Activated CD4-positive, alpha-beta T cell treated with anti-CD3 and anti-CD28 coated beads, Interleukin-2, amount 10 ng/mL, durations not matched to agents 24 days and 14 days (primary cell): ENCODE data around the gene MCM7. TPM values are rescaled to one million over a fixed set of nuclear protein-coding genes. Genes with fewer than 3 reads are reported as not detected.

Experiments used
- DNase-seq: peaks from one replicate; pipeline ENCODE4 v3.0.0; 2022
- H3K27ac Mint-ChIP-seq: one replicate; pipeline ENCODE4 v1.8.0; 2022; ENCODE audit warnings: mild to moderate bottlenecking, mixed read lengths
- H3K27me3 Mint-ChIP-seq: one replicate; pipeline ENCODE4 v1.8.0; 2022; ENCODE audit warnings: mixed read lengths
- H3K36me3 Mint-ChIP-seq: one replicate; pipeline ENCODE4 v1.8.0; 2022; ENCODE audit warnings: low read depth, mild to moderate bottlenecking, mixed read lengths
- H3K4me1 Mint-ChIP-seq: one replicate; pipeline ENCODE4 v1.8.0; 2021; ENCODE audit warnings: mixed read lengths
- H3K4me3 Mint-ChIP-seq: one replicate; pipeline ENCODE4 v1.8.0; 2022; ENCODE audit warnings: mild to moderate bottlenecking, moderate library complexity, mixed read lengths
- H3K9me3 Mint-ChIP-seq: one replicate; pipeline ENCODE4 v1.8.0; 2021; ENCODE audit warnings: mixed read lengths
- intact Hi-C: fragments of 100-400 bp; cut with micrococcal nuclease; formaldehyde crosslinking; loops from one replicate; pipeline ENCODE4 v1.15.1; 2023
- total RNA-seq: library from RNA; stranded (reverse); gene quantifications from 2 replicates; pipeline ENCODE4 v1.2.3, GENCODE V29; 2022

Gene MCM7
- total RNA-seq, 1 donor from 2014 or later, result 464 TPM

DNA sequence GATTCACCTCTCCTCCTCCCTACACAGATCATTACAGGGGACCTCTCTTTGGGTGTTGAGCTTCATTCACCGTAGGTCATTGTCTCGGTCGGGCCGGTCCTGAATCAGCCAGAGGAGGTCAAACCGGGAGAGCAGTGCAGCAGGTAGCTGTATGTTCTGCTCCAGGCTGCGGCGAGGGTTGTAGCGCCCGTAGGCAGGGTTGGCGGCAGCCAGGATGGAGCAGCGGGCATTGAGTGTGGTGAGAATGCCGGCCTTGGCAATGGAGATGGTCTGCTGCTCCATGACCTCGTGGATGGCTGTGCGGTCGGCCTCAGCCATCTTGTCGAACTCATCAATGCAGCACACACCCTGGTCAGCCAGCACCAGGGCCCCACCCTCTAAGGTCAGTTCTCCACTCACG is 5.5 kb downstream of the MCM7 start:
- H3K27ac Mint-ChIP-seq, result no peak overlapping the region
- no peaks in the 10 kb centered on the region for H3K27me3 Mint-ChIP-seq
- peaks cover 47% of the 10 kb centered on the region for H3K4me1 Mint-ChIP-seq
- H3K9me3 Mint-ChIP-seq, result no peaks in the 10 kb centered on the region
- H3K4me3 Mint-ChIP-seq, result no peak overlapping the region
- DNase-seq, result no peak
- H3K36me3 Mint-ChIP-seq, result peaks cover 93% of the 10 kb centered on the region
- intact Hi-C loops, result no loop called here

DNA sequence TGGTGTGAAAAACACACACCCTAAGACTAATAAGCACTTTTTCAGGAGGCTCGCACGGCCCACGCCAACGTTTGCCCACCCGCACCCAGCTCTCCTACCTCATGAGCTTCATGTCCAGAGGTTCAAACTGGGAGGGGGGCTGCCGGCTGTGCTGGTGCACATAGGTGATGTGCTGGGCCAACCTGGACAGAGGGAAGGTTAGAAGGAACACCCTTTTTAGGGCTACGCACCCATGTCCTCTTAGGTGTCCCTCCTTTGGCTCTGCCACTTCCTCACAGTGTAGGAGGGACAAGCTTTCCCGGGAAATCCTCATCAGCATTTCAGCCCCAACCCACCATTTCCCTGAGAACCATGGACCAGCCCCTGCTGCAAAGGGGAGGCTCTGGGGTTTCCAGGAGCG is 5.9 kb downstream of the MCM7 start:
- H3K4me3 Mint-ChIP-seq, result no peak overlapping the region
- H3K36me3 Mint-ChIP-seq, result peaks cover 93% of the 10 kb centered on the region
- no peak overlapping the region for H3K27ac Mint-ChIP-seq
- H3K4me1 Mint-ChIP-seq, result peaks cover 51% of the 10 kb centered on the region
- H3K27me3 Mint-ChIP-seq, result no peaks in the 10 kb centered on the region
- DNase-seq, result no peak
- H3K9me3 Mint-ChIP-seq, result no peaks in the 10 kb centered on the region
- intact Hi-C loops, result no loop called here

DNA sequence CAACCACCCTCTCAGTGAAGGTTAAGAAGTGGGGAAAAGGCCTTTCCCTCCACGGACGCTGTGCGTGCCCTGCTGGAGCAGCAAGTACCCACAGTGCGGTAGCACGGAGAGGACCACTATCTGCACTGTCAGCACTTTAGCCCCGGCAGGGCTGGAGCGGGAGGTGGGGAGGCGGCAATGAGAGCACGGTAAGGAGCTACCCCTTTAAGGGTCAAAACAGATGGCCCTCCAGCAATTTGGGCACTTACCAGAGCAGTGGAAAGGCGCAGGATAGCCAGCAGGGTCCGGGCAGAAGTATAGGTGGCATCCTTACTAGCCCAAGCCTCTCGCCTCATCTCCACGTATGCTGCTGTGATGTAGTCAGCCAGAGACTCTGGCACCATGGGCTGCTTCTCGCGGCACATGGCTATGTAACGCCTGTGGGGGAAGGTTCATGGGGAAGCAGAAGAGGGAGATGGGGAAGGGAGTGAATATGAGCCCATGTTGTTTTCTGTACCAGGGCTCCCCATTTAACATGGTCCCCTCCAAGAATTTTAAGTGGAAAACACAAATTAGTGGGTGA is 7.2 kb downstream of the MCM7 start:
- DNase-seq, result no peak
- Mint-ChIP-seq H3K27me3 (no peaks in the 10 kb centered on the region), H3K4me3 (no peak overlapping the region), H3K4me1 (peaks cover 47% of the 10 kb centered on the region), H3K9me3 (no peaks in the 10 kb centered on the region), H3K27ac (no peak overlapping the region), H3K36me3 (peaks cover 81% of the 10 kb centered on the region)
- intact Hi-C loops, result no loop called here

DNA sequence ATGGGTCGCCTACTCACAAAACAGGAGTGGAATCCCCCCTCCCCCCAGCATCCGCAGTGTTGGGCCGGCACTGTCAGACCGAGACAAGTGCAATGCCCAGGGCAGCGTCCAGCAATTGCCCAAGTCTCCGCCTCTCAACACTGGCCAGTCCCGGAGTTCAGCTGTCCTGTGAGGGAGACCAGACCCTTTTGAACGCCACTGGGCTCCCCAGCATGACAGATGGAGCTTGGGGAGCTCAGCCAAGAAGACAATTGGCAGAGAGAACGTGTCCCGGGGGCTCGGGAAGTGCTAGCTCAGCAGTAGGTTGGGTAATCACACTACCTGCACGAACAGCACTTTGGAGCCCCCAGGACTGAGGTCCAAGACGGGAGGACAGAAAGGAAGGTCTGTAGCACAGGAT is 7.7 kb downstream of the MCM7 start:
- H3K27ac Mint-ChIP-seq, result peak overlapping the region; percentile 20
- H3K4me1 Mint-ChIP-seq, result peaks cover 43% of the 10 kb centered on the region
- H3K36me3 Mint-ChIP-seq, result peaks cover 77% of the 10 kb centered on the region

DNA sequence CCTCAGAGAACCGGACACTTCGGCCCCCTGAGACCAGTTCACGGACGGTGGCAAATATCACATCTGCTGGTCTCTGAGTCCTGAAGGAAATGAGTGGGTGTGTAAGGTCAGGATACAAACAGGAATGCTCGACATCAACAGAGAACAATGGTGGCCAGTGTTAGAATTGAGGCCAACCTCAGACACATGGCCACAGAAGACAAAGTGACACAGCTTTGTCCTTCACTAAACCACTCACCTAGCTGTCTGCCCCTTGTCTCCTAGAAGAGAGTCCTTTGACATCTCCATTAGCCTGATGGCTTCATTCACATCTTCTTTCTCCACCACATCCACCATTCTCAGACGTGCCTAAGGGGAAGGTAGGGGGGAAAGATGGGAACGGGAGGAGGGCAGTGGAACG is 8.1 kb downstream of the MCM7 start:
- no peak overlapping the region for H3K4me3 Mint-ChIP-seq
- DNase-seq, result no peak
- H3K4me1 Mint-ChIP-seq, result peaks cover 43% of the 10 kb centered on the region
- H3K36me3 Mint-ChIP-seq, result peaks cover 74% of the 10 kb centered on the region
- no peak overlapping the region for H3K27ac Mint-ChIP-seq
- intact Hi-C loops, result no loop called here
- no peaks in the 10 kb centered on the region for H3K9me3 Mint-ChIP-seq
- H3K27me3 Mint-ChIP-seq, result no peaks in the 10 kb centered on the region

More for the DNA sequence above, 7.7 kb downstream of the MCM7 start:
- H3K27me3 Mint-ChIP-seq, result no peaks in the 10 kb centered on the region
- H3K9me3 Mint-ChIP-seq, result no peaks in the 10 kb centered on the region
- H3K4me3 Mint-ChIP-seq, result no peak overlapping the region
- DNase-seq, result no peak
- intact Hi-C loops, result no loop called here

DNA sequence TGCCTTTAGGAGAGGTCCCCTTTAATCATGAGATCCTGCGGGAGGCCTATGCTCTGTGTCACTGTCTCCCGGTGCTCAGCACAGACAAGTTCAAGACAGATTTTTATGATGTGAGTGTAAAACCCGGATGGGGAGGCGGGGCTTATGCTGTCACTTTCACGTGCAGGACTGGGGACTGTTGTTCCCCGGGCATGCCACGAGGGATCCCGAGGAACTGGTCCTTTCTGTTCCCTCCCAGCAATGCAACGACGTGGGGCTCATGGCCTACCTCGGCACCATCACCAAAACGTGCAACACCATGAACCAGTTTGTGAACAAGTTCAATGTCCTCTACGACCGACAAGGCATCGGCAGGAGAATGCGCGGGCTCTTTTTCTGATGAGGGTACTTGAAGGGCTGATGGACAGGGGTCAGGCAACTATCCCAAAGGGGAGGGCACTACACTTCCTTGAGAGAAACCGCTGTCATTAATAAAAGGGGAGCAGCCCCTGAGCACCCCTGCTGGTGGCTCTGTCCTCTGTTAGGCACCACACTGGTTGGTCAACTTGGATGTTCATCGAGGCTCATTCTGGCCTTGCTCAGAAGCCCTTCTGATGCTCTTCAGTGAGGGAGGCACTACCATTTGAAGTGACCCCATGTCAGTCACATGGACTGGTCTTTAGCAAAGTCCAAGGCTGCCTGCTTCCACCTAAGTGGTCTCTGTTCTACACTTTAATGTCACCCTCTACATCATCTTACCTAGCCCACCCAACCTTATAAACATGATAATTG is 9.6 kb downstream of the MCM7 start:
- Mint-ChIP-seq H3K27ac (peak overlapping the region; percentile 28), H3K4me3 (no peak overlapping the region), H3K4me1 (peaks cover 35% of the 10 kb centered on the region), H3K27me3 (no peaks in the 10 kb centered on the region), H3K9me3 (no peaks in the 10 kb centered on the region), H3K36me3 (peaks cover 62% of the 10 kb centered on the region)
- peak; percentile 64 for DNase-seq
- intact Hi-C loops, result no loop called here

DNA sequence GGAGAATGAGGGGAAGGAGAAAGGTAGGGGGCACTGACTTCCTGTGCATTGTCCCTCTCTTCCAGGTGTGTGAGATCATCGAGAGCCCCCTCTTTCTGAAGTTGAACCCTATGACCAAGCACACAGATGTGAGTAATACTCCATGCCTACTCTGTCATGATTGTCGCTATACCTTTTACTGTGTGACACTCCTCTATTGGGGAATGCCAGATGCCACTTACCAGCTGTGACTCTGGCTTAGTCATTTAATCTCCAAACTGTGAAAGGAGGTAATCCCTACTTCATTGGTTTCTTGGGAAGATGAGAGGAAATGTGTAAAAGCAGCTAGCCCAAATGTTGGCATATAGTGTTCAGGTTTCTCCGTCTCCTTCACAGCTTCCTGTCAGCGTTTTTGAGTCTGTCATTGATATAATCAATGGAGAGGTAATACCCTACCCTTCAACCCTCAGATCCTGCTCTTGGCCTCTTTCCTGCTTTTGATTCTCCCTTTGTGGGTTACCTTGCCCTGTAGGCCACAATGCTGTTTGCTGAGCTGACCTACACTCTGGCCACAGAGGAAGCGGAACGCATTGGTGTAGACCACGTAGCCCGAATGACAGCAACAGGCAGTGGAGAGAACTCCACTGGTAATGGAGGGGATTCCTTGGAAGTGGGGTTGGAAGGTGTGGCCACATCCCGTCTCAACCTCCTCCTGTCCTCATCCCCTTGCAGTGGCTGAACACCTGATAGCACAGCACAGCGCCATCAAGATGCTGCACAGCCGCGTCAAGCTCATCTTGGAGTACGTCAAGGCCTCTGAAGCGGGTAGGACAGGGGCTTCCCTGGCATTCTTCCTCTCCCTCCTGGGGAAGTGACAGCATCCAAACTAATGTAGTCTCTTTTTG is 10.4 kb downstream of the MCM7 start:
- Mint-ChIP-seq H3K27me3 (no peaks in the 10 kb centered on the region), H3K4me1 (peaks cover 35% of the 10 kb centered on the region), H3K27ac (peak overlapping the region; percentile 2), H3K4me3 (peak overlapping the region; percentile 86), H3K9me3 (no peaks in the 10 kb centered on the region), H3K36me3 (peaks cover 55% of the 10 kb centered on the region)
- DNase-seq, result peak; percentile 65
- intact Hi-C loops, result no loop called here

DNA sequence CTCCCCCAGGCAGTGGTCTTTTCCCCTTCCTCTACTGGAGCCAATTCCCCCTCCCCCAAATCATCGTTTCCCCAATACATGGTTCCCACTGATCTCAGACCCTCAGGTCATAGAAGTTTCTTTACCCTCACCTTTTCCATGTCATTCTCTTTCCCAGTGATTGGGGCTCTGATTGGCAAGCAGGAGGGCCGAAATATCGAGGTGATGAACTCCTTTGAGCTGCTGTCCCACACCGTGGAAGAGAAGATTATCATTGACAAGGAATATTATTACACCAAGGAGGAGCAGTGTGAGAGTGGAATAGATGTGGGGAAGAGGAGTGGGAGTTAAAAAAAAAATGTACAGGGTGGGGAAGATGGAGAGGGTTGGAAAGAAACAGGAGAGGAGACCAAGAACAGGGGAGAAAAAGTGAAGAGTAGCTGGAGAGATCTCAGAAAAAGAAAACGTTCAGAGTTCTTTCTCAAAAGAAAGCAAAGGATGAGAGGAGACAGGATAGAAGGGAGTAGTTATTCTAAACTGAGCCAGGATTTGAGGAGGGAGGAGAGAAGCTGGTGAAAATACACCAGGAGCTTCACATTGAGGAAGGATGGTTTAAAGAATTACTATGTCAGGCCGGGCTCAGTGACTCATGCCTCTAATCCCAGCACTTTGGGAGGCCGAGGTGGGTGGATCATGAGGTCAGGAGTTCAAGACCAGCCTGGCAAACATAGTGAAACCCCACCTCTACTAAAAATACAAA is 11.6 kb downstream of the MCM7 start:
- Mint-ChIP-seq H3K27me3 (peaks cover 7% of the 10 kb centered on the region), H3K4me1 (peaks cover 29% of the 10 kb centered on the region), H3K27ac (peak overlapping the region; percentile 94), H3K4me3 (peak overlapping the region; percentile 86), H3K36me3 (peaks cover 45% of the 10 kb centered on the region), H3K9me3 (no peaks in the 10 kb centered on the region)
- intact Hi-C loops, result loop anchor here (1.0 to 10.0 kb wide), 4 partner anchors 8 to 535 kb away; partner anchors contain the start of genes AP4M1, FAM200A, MBLAC1 and MCM7
- DNase-seq, result no peak

DNA sequence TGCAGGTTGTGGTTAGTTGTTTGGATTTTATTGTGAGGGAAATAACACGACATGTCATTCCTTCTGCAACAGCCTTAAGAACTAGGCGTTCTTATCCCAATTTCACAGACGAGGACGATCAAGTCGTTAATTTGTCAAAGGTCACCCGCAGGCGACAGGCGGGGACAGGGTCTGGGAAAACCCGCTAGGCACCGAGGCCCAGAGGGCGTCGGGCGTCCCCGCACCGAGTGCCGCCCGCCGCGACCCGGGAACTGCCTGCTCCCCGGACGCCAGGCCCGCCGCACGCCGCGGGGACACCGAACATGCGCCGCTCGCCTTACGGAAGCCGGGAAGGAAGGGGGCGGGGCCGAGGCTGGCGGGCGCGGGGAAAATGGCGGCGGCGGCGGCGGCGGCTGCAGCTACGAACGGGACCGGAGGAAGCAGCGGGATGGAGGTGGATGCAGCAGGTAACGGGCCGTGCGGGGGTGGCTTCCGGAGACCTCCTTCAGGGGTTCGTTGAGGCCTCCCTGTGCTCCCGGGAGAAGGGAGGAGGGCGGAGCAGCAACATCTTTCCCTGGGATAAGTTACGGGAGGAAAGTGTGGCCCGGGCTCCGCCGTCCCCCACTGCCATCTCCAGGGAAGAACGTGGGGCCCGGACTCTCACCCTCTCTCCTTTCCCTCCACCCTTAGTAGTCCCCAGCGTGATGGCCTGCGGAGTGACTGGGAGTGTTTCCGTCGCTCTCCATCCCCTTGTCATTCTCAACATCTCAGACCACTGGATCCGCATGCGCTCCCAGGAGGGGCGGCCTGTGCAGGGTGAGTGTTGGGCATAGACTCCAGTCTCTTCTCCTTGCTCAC is 12.4 kb downstream of the MCM7 start, which contains the start of gene COPS6:
COPS6 (plus strand) TSS at position 349 of the 837 bp plus-strand sequence; CDS start at position 371, 22 bp downstream.
- intact Hi-C loops, result loop anchor here (1.0 to 10.0 kb wide), 4 partner anchors 8 to 534 kb away; partner anchors contain the start of genes AP4M1, FAM200A, MBLAC1 and MCM7
- Mint-ChIP-seq H3K36me3 (peaks cover 38% of the 10 kb centered on the region), H3K27me3 (peaks cover 7% of the 10 kb centered on the region), H3K27ac (peak within 1 kb of the TSS; percentile 94), H3K9me3 (no peaks in the 10 kb centered on the region), H3K4me3 (peak within 1 kb of the TSS; percentile 86), H3K4me1 (peaks cover 29% of the 10 kb centered on the region)
- peak; percentile 97 for DNase-seq

DNA sequence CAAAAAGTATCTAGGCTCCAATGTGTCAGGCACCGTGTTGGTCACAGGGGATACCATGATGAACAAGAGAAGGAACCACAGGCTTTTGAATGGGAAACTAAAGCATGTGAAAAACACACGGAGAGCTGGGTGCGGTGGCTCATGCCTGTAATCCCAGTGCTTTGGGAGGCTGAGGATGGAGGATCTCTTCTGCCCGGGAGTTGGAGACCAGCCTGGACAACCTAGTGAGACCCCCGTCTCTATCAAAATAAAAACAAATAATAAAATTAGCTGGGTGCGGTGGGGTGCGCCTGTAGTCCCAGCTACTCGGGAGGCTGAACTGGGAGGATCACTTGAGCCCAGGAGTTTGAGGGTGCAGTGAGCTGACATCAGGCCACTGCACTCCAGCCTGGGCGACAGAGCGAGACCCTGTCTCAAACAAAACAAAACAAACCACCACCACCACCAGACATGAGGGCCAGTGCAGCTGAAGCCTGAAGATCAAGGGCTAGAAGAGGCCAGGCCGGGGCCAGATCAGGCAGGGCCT is 13.0 kb downstream of the MCM7 start:
- Mint-ChIP-seq H3K27ac (peak overlapping the region; percentile 94), H3K4me3 (peak overlapping the region; percentile 86), H3K27me3 (peaks cover 7% of the 10 kb centered on the region), H3K4me1 (peaks cover 27% of the 10 kb centered on the region), H3K9me3 (no peaks in the 10 kb centered on the region), H3K36me3 (peaks cover 31% of the 10 kb centered on the region)
- DNase-seq, result peak; percentile 56
- intact Hi-C loops, result loop anchor here (2.0 to 10.0 kb wide), 2 partner anchors 39 to 533 kb away; partner anchors contain the start of genes FAM200A, MBLAC1 and ZNF655

DNA sequence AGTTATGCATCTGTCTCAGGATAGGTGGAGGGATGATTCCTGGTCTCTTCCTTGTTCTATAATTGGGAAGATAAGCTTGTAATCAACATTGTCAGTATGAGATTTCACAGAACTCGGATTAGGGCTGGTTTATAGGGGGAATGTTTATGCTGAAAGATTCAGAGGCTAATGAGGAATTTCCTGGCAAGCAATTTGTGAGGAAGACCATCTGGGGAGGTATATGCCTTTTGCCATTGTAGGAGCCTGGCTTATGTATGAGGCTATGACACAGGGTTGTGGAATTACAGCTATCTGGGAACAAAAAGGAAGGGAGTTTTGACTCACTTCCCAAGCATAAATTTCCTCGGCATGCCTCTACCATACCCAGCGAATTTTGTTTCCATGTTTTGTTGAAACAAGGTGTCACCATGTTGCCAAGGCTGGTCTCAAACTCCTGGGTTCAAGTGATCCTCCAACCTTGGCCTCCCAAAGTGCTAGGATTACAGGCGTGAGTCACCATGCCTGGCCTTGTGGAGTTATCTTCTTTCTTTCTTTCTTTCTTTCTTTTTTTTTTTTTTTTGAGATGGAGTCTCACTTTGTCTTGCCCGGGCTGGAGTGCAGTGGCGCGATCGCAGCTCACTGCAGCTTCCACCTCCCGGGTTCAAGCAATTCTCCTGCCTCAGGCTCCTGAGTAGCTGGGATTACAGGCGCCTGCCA is 14.0 kb downstream of the MCM7 start:
- peaks cover 10% of the 10 kb centered on the region for H3K27me3 Mint-ChIP-seq

DNA sequence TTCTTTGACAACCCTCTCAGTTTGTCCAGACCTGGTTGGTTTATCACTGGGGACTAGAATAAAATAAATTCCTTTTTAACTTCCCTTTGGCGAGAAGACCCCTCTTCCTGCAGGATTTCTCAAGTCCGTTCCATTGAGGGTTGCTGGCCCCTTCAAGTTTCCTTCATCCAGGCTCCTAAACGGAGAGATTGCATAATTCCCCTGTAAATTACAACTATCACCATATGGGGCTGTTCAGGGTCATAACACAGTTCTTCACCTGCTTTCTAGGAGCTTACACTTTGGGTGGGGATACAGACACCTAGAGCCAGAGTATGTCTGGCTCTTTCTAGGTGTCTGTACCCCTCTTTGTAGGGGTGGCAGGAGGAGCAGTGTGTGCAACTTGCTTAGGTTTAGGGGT is 15.7 kb downstream of the MCM7 start:
- intact Hi-C loops, result loop anchor here (10.0 kb wide), 1 partner anchor 531 kb away; the partner anchor contains the start of genes FAM200A and ZNF655
- no peak overlapping the region for H3K27ac Mint-ChIP-seq
- H3K4me1 Mint-ChIP-seq, result peaks cover 29% of the 10 kb centered on the region
- no peak for DNase-seq
- no peak overlapping the region for H3K4me3 Mint-ChIP-seq
- H3K27me3 Mint-ChIP-seq, result peaks cover 10% of the 10 kb centered on the region
- peaks cover 13% of the 10 kb centered on the region for H3K36me3 Mint-ChIP-seq
- no peaks in the 10 kb centered on the region for H3K9me3 Mint-ChIP-seq

More for the DNA sequence above, 14.0 kb downstream of the MCM7 start:
- Mint-ChIP-seq H3K36me3 (peaks cover 22% of the 10 kb centered on the region), H3K27ac (no peak overlapping the region), H3K4me1 (peaks cover 32% of the 10 kb centered on the region), H3K9me3 (no peaks in the 10 kb centered on the region), H3K4me3 (peak overlapping the region; percentile 18)
- DNase-seq, result no peak
- intact Hi-C loops, result loop anchor here (10.0 kb wide), 1 partner anchor 532 kb away; the partner anchor contains the start of genes FAM200A and ZNF655
